GM12878 (cell line): Measurements from ENCODE around the gene ARHGEF10L. TPM values are rescaled to one million over a fixed set of nuclear protein-coding genes. Genes with fewer than 3 reads are reported as not detected.

Experiments
- ATAC-seq: fragments of 200-7000 bp; cut with Tn5 transposase; 3 replicates; pipeline ENCODE4 v1.9.1; 2020; ENCODE audit warnings: mild to moderate bottlenecking, moderate library complexity
- BruUV-seq: library from RNA; stranded (reverse); fragments of 400-500 nt; replicated peaks from 2 replicates; lab custom pipeline; 2021; lab: Mats Ljungman, UMichigan
- CTCF ChIA-PET: fragments of 300-600 bp; sonication (Branson Sonifier 250); formaldehyde crosslinking; extraction: SDS; loops from one replicate; lab custom pipeline; 2021; ENCODE audit warnings: inconsistent platforms; lab: Yijun Ruan, JAX
- POLR2A ChIA-PET: fragments of 350-600 bp; formaldehyde crosslinking; extraction: SDS; loops from one replicate; lab custom pipeline; 2021; ENCODE audit warnings: inconsistent platforms; lab: Charles Lee
- RAD21 ChIA-PET: fragments of 300-600 bp; sonication (Branson Sonifier 250); formaldehyde crosslinking; loops from one replicate; lab custom pipeline; 2023; ENCODE audit warnings: antibody characterized with exemption; ENCODE audit not compliant: unreplicated experiment; lab: Charles Lee
- SMC1A ChIA-PET: fragments of 300-600 bp; sonication (Branson Sonifier 250); formaldehyde crosslinking; loops from one replicate; lab custom pipeline; 2023; ENCODE audit not compliant: unreplicated experiment, uncharacterized antibody; lab: Charles Lee
- DNase-seq: peaks from one replicate; pipeline ENCODE4 v3.0.0-alpha.2; 2011; ENCODE audit warnings: low read depth, low spot score
- FAIRE-seq: peaks from 3 replicates; lab custom pipeline; 2011; peaks lifted over from hg19 to GRCh38; lab: Jason Lieb, UNC
- H2AFZ ChIP-seq: 2 replicates; pipeline ENCODE4 v1.6.0; 2011; ENCODE audit warnings: low read depth, low read length, control low read depth; ENCODE audit not compliant: control insufficient read depth
- H3K27ac ChIP-seq: 2 replicates; pipeline ENCODE4 v1.5.1; 2011; ENCODE audit warnings: control low read depth; ENCODE audit not compliant: control insufficient read depth, insufficient read depth
- H3K27me3 ChIP-seq, 2 experiments: replicated peaks in 1 of 2; 2 replicates each; pipeline versions ENCODE4 v1.6.0 to v1.6.1; 2011; ENCODE audit warnings: low read length in 1 of 2; ENCODE audit not compliant: control insufficient read depth in 2 of 2, insufficient read depth in 2 of 2
- H3K36me3 ChIP-seq, 2 experiments: 2 replicates each; pipeline ENCODE4 v1.5.1; 2011; ENCODE audit warnings: low read length in 1 of 2; ENCODE audit not compliant: control insufficient read depth in 2 of 2, insufficient read depth in 2 of 2
- H3K4me1 ChIP-seq: 2 replicates; pipeline ENCODE4 v1.6.1; 2011; ENCODE audit warnings: mild to moderate bottlenecking, low read length, moderate library complexity, mixed read lengths; ENCODE audit not compliant: control insufficient read depth, insufficient read depth
- H3K4me2 ChIP-seq: 2 replicates; pipeline ENCODE4 v1.6.0; 2011; ENCODE audit warnings: control low read depth; ENCODE audit not compliant: control insufficient read depth, insufficient read depth
- H3K4me3 ChIP-seq: fragments of 200-600 bp; sonication (generic); 2 replicates; pipeline ENCODE4 v1.5.1; 2016
- H3K79me2 ChIP-seq: 2 replicates; pipeline ENCODE4 v1.6.0; 2011; ENCODE audit warnings: low read length; ENCODE audit not compliant: control insufficient read depth, insufficient read depth
- H3K9ac ChIP-seq: 2 replicates; pipeline ENCODE4 v1.8.0; 2011; ENCODE audit warnings: low read length, control low read depth, mixed read lengths; ENCODE audit not compliant: control insufficient read depth, insufficient read depth
- H3K9me3 ChIP-seq: replicated peaks from 3 replicates; pipeline ENCODE4 v1.5.1; 2011; ENCODE audit warnings: mild to moderate bottlenecking, low read length; ENCODE audit not compliant: control insufficient read depth, insufficient read depth
- H4K20me1 ChIP-seq: 2 replicates; pipeline ENCODE4 v1.6.0; 2011; ENCODE audit not compliant: control insufficient read depth, insufficient read depth
- BCL11A ChIP-seq: IDR thresholded peaks from 2 replicates; pipeline ENCODE4 v1.6.1; 2011; ENCODE audit warnings: low read depth, low read length
- CREB1 ChIP-seq: IDR thresholded peaks from 2 replicates; pipeline ENCODE4 v1.6.1; 2012; ENCODE audit warnings: low read depth, mild to moderate bottlenecking, inconsistent platforms
- EP300 ChIP-seq, 2 experiments: fragments of 150-350 bp in 1 of 2; IDR thresholded peaks; 2 replicates each; pipeline ENCODE4 v1.6.1; 2011 to 2012; ENCODE audit warnings: low read depth in 2 of 2, low read length in 2 of 2, borderline replicate concordance in 1 of 2, improper control_type of control experiment in 1 of 2, inconsistent platforms in 1 of 2; ENCODE audit not compliant: control insufficient read depth in 1 of 2
- ETV6 ChIP-seq, 2 experiments: fragments of 450-650 bp in 1 of 2; IDR thresholded peaks in 1 of 2; conservative IDR thresholded peaks in 1 of 2; 2 replicates each; pipeline ENCODE4 v1.6.1; 2014; ENCODE audit warnings: antibody characterized with exemption in 1 of 2, borderline replicate concordance in 1 of 2, low read depth in 1 of 2, mild to moderate bottlenecking in 1 of 2, moderate library complexity in 1 of 2
- HDGF ChIP-seq: fragments of 450-650 bp; IDR thresholded peaks from 2 replicates; pipeline ENCODE4 v1.6.1; 2016; ENCODE audit warnings: antibody characterized with exemption
- JUND ChIP-seq: IDR thresholded peaks from 2 replicates; pipeline ENCODE4 v1.6.1; 2012; ENCODE audit warnings: low read depth, mild to moderate bottlenecking, low read length, improper control_type of control experiment, moderate library complexity
- KDM1A ChIP-seq: fragments of 200-600 bp; sonication (generic); IDR thresholded peaks from 2 replicates; pipeline ENCODE4 v1.6.1; 2016; ENCODE audit warnings: borderline replicate concordance
- PAX8 ChIP-seq: fragments of 450-650 bp; IDR thresholded peaks from 2 replicates; pipeline ENCODE4 v1.6.1; 2017; ENCODE audit warnings: mild to moderate bottlenecking, moderate library complexity
- PML ChIP-seq: IDR thresholded peaks from 2 replicates; pipeline ENCODE4 v1.6.1; 2012; ENCODE audit warnings: low read length, inconsistent platforms
- POLR2AphosphoS2 ChIP-seq: IDR thresholded peaks from 2 replicates; pipeline ENCODE4 v1.6.1; 2011; ENCODE audit warnings: low read depth, mild to moderate bottlenecking, low read length, improper control_type of control experiment, moderate library complexity
- RFX5 ChIP-seq: IDR thresholded peaks from 2 replicates; pipeline ENCODE4 v1.6.1; 2011; ENCODE audit warnings: low read depth, low read length, improper control_type of control experiment
- SIX5 ChIP-seq: IDR thresholded peaks from 2 replicates; pipeline ENCODE4 v1.6.1; 2011; ENCODE audit warnings: mild to moderate bottlenecking, low read depth, low read length, moderate library complexity; ENCODE audit not compliant: severe bottlenecking
- WGBS: methylation state at CpG from one replicate; pipeline ENCODE4 v1.1.6; 2016; ENCODE audit warnings: low lambda C conversion rate; ENCODE audit not compliant: insufficient replicate concordance, insufficient coverage; ENCODE audit errors: missing lambda C conversion rate; 5-methylcytosine and 5-hydroxymethylcytosine counted together
- in situ Hi-C: fragments of 300-500 bp; cut with MboI; formaldehyde crosslinking; loops from 9 replicates; pipeline ENCODE4 v1.14.3; 2018; ENCODE audit warnings: mixed read lengths
- intact Hi-C: fragments of 100-400 bp; cut with micrococcal nuclease; formaldehyde crosslinking; loops from one replicate; pipeline ENCODE4 v1.14.2; 2022; ENCODE audit not compliant: unreplicated experiment
- polyA plus RNA-seq, 11 experiments: library from polyadenylated mRNA; depleted of rRNA in 4 of 11; unstranded in 6 of 11; stranded (reverse) in 5 of 11; fragments of >200 nt; fragmentation: Nextera tagmentation in 4 of 11; fragmentation: Illumina TruSeq in 1 of 11; extraction: Ambion mirVana in 4 of 11; extraction: Trizol in 1 of 11; gene quantifications; 1 replicate in 1 of 11; 2 replicates in 10 of 11; pipeline versions ENCODE4 v1.2.1 to v1.2.3, GENCODE V29; 2011 to 2016; ENCODE audit warnings: inconsistent platforms in 2 of 11, missing spikeins in 2 of 11, low read depth in 1 of 11
- total RNA-seq, 4 experiments: library from RNA; depleted of rRNA in 3 of 4; stranded (reverse); fragments of >200 nt in 3 of 4; fragmentation: Illumina TruSeq in 1 of 4; extraction: Trizol in 1 of 4; gene quantifications; 2 replicates each; pipeline versions ENCODE4 v1.2.1 to v1.2.3, GENCODE V29; 2013 to 2021
- TF ChIP-seq, protein P1 (sequence below): IDR thresholded peaks from 2 replicates; pipeline ENCODE4 v1.6.1; 2012; ENCODE audit warnings: low read depth, low read length, improper control_type of control experiment
- TF ChIP-seq, protein P2 (sequence below), 3 experiments: IDR thresholded peaks in 2 of 3; conservative IDR thresholded peaks in 1 of 3; 2 replicates each; pipeline ENCODE4 v1.5.1; 2011; ENCODE audit warnings: low read depth in 3 of 3, low read length in 3 of 3, mild to moderate bottlenecking in 3 of 3, control low read depth in 2 of 3, moderate library complexity in 2 of 3, inconsistent platforms in 1 of 3, mixed read lengths in 1 of 3; ENCODE audit not compliant: control insufficient read depth in 2 of 3, insufficient read depth in 1 of 3; ENCODE audit errors: extremely low read depth in 1 of 3

The ARHGEF10L gene
- total and polyA plus RNA-seq, 10 of the 15 experiments (the other 5 are each of a cell fraction or from before 2014, with no cell fraction given) = 0.05 to 0.94 (median 0.28) TPM; not detected in 2

- TF ChIP-seq, protein P1, sequence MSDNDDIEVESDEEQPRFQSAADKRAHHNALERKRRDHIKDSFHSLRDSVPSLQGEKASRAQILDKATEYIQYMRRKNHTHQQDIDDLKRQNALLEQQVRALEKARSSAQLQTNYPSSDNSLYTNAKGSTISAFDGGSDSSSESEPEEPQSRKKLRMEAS = no peak
These were observed 46.9 kb downstream of the ARHGEF10L start (continued) for GRCh38 chr1:17586172-17586964.

DNA sequence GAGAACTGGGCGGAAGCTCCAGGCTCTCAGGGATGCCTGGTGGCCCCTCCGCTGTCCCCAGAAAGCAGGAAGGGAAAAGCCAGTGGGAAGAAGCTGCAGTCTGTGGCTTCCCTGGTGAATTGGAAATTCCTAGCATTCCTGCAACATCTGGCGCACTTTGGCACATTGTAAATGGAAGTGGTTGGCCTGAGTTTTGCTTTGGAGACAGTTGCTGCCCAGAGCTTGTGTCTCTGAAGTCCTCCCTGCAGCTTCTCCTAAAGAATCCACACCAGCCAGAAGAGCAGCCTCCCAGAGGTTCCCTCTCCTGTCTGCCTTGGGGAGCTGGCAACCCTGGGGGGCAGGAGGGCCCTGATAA, 48.2 kb downstream of the ARHGEF10L start:
- DNase-seq (no peak), FAIRE-seq (no peak), ATAC-seq (no peak)
- no peak overlapping the region for H3K4me3 ChIP-seq
- ChIA-PET RAD21 (interaction anchor here (1.0 kb wide), 1 partner anchor 19 kb away, joined by 4 read pairs; no protein-coding TSS in a partner anchor), POLR2A (no interaction called here), SMC1A (no interaction called here), CTCF (interaction anchor here (2.0 to 2.7 kb wide), 3 partner anchors 13 to 85 kb away, joined by 7 to 10 read pairs (median 10); no protein-coding TSS in a partner anchor)
- no peaks in the 10 kb centered on the region for H3K79me2 ChIP-seq
- no peak overlapping the region for H3K27ac ChIP-seq
- BruUV-seq = no TSS peak
- in situ Hi-C loops (no loop called here), intact Hi-C loops (no loop called here)
- no peaks in the 10 kb centered on the region for H3K9me3 ChIP-seq
- WGBS = 64% methylated on average over 3 of the region's 3 CpGs
- no peak overlapping the region for H2AFZ ChIP-seq
- H3K36me3 ChIP-seq = no peaks in the 10 kb centered on the region
- H3K4me1 ChIP-seq = no peaks in the 10 kb centered on the region
- H3K27me3 ChIP-seq = no peaks in the 10 kb centered on the region; a peak in 2 of 4 replicates
- no peak overlapping the region for H3K9ac ChIP-seq
- TF ChIP-seq EP300 (IDR thresholded peaks at IDR 0.05; ENCODE audit: borderline replicate concordance in 1 of 2, control insufficient read depth in 1 of 2, low read depth in 2 of 2, low read length in 2 of 2) (no peak), ETV6 (conservative IDR thresholded peaks at IDR 0.05 in 1 of 2, IDR thresholded peaks at IDR 0.05 in 1 of 2; ENCODE audit: borderline replicate concordance in 1 of 2, low read depth in 1 of 2) (no peak), KDM1A (no peak), PAX8 (no peak), HDGF (no peak), JUND (no peak), SIX5 (no peak), RFX5 (no peak), PML (no peak), POLR2AphosphoS2 (no peak), BCL11A (no peak), CREB1 (no peak)
- TF ChIP-seq, protein P2, sequence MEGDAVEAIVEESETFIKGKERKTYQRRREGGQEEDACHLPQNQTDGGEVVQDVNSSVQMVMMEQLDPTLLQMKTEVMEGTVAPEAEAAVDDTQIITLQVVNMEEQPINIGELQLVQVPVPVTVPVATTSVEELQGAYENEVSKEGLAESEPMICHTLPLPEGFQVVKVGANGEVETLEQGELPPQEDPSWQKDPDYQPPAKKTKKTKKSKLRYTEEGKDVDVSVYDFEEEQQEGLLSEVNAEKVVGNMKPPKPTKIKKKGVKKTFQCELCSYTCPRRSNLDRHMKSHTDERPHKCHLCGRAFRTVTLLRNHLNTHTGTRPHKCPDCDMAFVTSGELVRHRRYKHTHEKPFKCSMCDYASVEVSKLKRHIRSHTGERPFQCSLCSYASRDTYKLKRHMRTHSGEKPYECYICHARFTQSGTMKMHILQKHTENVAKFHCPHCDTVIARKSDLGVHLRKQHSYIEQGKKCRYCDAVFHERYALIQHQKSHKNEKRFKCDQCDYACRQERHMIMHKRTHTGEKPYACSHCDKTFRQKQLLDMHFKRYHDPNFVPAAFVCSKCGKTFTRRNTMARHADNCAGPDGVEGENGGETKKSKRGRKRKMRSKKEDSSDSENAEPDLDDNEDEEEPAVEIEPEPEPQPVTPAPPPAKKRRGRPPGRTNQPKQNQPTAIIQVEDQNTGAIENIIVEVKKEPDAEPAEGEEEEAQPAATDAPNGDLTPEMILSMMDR (IDR thresholded peaks at IDR 0.05 in 2 of 3, conservative IDR thresholded peaks at IDR 0.05 in 1 of 3; ENCODE audit: control insufficient read depth in 2 of 3, extremely low read depth in 1 of 3, insufficient read depth in 1 of 3, low read depth in 3 of 3, low read length in 3 of 3) = no peak
- H3K4me2 ChIP-seq = no peak overlapping the region
- H4K20me1 ChIP-seq = no peaks in the 10 kb centered on the region
